ACC112 (cell line): ENCODE data around the gene SRRM2.

Experiments
- H2AFZ ChIP-seq: fragments of 200-600 bp; sonication (generic); one replicate; pipeline ENCODE4 v1.6.0; 2017; ENCODE audit warnings: antibody characterized with exemption, low read length; ENCODE audit not compliant: unreplicated experiment
- H3K27ac ChIP-seq: fragments of 200-600 bp; sonication (generic); 2 replicates; pipeline ENCODE4 v1.5.1; 2014; ENCODE audit warnings: low read depth, mild to moderate bottlenecking, antibody characterized with exemption, low read length, moderate library complexity
- H3K27me3 ChIP-seq: fragments of 200-600 bp; sonication (generic); 2 replicates; pipeline ENCODE4 v1.6.1; 2014; ENCODE audit warnings: mild to moderate bottlenecking, antibody characterized with exemption, low read length, moderate library complexity, mixed read lengths; ENCODE audit not compliant: insufficient read depth
- H3K36me3 ChIP-seq: fragments of 200-600 bp; sonication (generic); 2 replicates; pipeline ENCODE4 v1.6.1; 2016; ENCODE audit warnings: mild to moderate bottlenecking, antibody characterized with exemption, low read length, moderate library complexity, mixed read lengths; ENCODE audit not compliant: insufficient read depth
- H3K4me1 ChIP-seq: fragments of 200-600 bp; sonication (generic); one replicate; pipeline ENCODE4 v1.6.1; 2016; ENCODE audit warnings: low read length, mixed read lengths; ENCODE audit not compliant: insufficient read depth, unreplicated experiment, control insufficient read depth
- H3K4me3 ChIP-seq: fragments of 200-600 bp; sonication (generic); 2 replicates; pipeline ENCODE4 v1.5.1; 2014; ENCODE audit warnings: mild to moderate bottlenecking, low read depth, low read length
- H3K79me2 ChIP-seq: fragments of 200-600 bp; sonication (generic); one replicate; pipeline ENCODE4 v1.6.0; 2016; ENCODE audit warnings: low read length; ENCODE audit not compliant: control insufficient read depth, unreplicated experiment, insufficient read depth

SRRM2 gene

DNA sequence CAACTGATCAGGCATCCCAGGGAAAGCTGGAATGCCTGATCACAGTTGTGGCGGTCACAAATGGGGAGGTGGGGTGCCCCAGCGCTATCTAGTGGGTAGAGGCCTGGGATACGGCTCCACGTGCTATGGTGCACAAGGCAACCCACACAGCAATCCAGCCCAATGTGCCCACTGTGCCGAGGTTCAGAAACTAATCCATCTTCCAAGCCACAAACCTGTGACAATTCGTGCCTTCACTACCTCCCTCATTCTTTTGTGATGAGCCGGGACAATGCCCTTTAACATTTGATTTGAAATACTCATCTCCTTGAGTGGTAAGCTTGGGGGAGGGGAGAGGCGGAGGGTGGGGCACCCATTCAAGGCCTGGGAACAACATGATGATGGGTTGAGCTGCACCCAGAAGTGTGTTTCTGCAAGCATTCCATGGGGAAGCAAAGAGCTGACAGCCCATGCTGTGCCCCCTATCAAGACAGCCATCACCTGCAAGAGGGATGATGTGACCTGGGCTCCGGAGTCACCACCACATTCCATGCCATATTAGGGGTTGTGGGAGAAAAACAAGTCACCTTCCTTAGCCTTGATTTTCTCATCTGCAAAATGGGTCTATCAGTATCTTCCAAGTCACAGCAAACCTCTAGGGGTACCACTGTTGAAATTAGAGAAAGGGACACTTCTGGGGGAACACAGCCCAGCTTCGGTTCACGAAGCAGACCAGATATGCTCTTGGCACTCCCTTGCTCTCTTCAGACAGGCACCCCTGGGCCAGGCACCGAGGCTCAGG lies 20.9 kb downstream of the SRRM2 start:
- Histone ChIP-seq H3K27ac (peak overlapping the region; percentile 65), H2AFZ (no peak overlapping the region), H3K36me3 (peaks cover 27% of the 10 kb centered on the region; the same call in 1 of the 2 replicates), H3K4me1 (peaks cover 56% of the 10 kb centered on the region), H3K4me3 (no peak overlapping the region), H3K27me3 (no peaks in the 10 kb centered on the region), H3K79me2 (peaks cover 49% of the 10 kb centered on the region)

DNA sequence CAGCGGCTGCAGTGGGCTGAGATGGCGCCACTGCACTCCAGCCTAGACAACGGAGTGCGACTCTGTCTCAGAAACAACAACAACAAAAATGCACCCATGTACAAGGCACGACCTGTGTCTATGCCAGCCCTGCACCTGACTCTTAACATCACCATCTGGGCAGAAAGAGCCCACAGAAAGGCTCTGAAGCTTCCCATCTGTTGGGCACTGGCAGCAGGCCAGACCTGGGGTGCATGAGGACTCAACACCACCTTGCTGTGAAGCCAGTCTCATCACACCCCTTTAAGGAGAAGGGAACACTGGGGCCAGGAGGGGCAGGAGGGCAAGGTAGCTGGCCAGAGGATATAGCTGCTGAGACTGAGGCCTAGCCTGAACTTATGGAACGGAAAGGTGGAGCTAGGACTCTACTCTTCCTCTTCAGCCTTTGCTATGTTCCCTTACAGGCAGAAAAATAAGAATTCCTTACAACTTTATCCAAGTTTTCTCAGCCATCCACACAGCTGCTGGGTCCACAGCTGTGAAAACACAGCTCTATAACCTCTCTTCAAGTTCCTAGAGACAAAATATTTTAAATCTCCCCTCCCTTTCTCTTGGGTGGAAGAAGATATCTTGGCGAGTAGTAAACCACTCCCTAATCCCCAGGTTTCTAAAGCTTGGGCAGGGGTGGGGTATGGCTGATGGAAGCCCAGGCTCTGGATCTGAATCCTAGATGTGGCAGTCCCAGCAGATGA lies 21.9 kb downstream of the SRRM2 start:
- Histone ChIP-seq H3K79me2 (peaks cover 53% of the 10 kb centered on the region), H2AFZ (no peak overlapping the region), H3K27ac (peak overlapping the region; percentile 21), H3K4me1 (peaks cover 48% of the 10 kb centered on the region), H3K36me3 (peaks cover 21% of the 10 kb centered on the region; the same call in 1 of the 2 replicates), H3K27me3 (no peaks in the 10 kb centered on the region), H3K4me3 (peak overlapping the region; percentile 94; the same call in 1 of the 2 replicates)

- Histone ChIP-seq H3K36me3 (peaks cover 14% of the 10 kb centered on the region; the same call in 1 of the 2 replicates), H3K27ac (peak overlapping the region; percentile 30; the same call in 1 of the 2 replicates), H3K4me1 (peaks cover 39% of the 10 kb centered on the region), H2AFZ (no peak overlapping the region), H3K4me3 (peak overlapping the region; percentile 94), H3K27me3 (no peaks in the 10 kb centered on the region), H3K79me2 (peaks cover 53% of the 10 kb centered on the region)
Observed at GRCh38 chr16:2775131-2775716, 22.8 kb downstream of the SRRM2 start.

- Histone ChIP-seq H3K36me3 (peaks cover 9% of the 10 kb centered on the region; the same call in 1 of the 2 replicates), H3K4me1 (peaks cover 33% of the 10 kb centered on the region), H3K27me3 (no peaks in the 10 kb centered on the region), H3K4me3 (peak overlapping the region; percentile 94), H3K27ac (peak overlapping the region; percentile 55; the same call in 1 of the 2 replicates), H2AFZ (no peak overlapping the region), H3K79me2 (peaks cover 47% of the 10 kb centered on the region)
Observed at GRCh38 chr16:2775765-2776499, 23.5 kb downstream of the SRRM2 start.

GRCh38 chr16:2776500-2777139 lies 24.2 kb downstream of the SRRM2 start:
- Histone ChIP-seq H3K27ac (peak overlapping the region; percentile 55), H3K4me3 (peak overlapping the region; percentile 94), H3K27me3 (no peaks in the 10 kb centered on the region), H3K36me3 (peaks cover 9% of the 10 kb centered on the region; the same call in 1 of the 2 replicates), H2AFZ (no peak overlapping the region), H3K79me2 (peaks cover 40% of the 10 kb centered on the region), H3K4me1 (peaks cover 27% of the 10 kb centered on the region)

DNA sequence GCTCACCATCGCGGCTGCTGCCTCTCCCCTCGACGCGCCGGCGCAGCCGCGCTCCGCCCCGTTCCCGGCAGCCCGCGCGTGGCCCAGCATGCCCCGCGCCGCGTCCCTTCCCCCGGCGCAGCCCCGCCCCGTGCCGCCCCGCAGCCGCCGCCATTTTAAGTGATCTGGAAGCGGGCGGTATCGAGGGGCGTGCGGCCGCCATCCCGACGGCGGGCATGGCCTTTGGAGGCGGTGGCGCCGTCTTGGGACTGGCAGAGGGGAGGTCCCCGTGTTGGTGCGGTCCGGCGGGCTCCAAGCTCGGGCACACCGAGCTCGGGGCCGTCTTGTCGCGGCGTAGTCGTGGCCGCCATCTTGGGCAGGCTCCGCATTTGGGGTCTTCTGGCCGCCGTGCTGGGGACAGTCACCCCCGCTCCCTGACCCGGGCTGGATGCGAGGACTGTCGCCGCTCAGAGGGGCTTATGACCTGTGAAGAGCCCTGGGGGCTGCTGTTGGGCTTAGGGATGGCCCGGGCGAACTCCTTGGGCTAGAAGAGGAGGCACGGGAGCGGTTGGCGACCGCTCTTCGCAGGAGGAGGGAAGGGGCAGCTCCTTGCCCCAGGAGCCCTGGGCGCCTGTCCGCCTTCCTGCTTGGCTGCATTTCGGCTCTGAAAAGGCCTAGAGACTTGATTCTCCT lies 24.9 kb downstream of the SRRM2 start, which contains the start of gene ELOB:
Gene ELOB (minus strand): TSS at position 50 of the 672 bp plus-strand sequence. CDS start 41 bp downstream, at position 9.
- H3K36me3 ChIP-seq = peaks cover 9% of the 10 kb centered on the region; the same call in 1 of the 2 replicates
- H3K79me2 ChIP-seq = peaks cover 38% of the 10 kb centered on the region
- H2AFZ ChIP-seq = peak within 1 kb of the TSS; percentile 19
- H3K4me3 ChIP-seq = peak within 1 kb of the TSS; percentile 96
- no peaks in the 10 kb centered on the region for H3K27me3 ChIP-seq
- H3K27ac ChIP-seq = peak within 1 kb of the TSS; percentile 90
- H3K4me1 ChIP-seq = peaks cover 24% of the 10 kb centered on the region

DNA sequence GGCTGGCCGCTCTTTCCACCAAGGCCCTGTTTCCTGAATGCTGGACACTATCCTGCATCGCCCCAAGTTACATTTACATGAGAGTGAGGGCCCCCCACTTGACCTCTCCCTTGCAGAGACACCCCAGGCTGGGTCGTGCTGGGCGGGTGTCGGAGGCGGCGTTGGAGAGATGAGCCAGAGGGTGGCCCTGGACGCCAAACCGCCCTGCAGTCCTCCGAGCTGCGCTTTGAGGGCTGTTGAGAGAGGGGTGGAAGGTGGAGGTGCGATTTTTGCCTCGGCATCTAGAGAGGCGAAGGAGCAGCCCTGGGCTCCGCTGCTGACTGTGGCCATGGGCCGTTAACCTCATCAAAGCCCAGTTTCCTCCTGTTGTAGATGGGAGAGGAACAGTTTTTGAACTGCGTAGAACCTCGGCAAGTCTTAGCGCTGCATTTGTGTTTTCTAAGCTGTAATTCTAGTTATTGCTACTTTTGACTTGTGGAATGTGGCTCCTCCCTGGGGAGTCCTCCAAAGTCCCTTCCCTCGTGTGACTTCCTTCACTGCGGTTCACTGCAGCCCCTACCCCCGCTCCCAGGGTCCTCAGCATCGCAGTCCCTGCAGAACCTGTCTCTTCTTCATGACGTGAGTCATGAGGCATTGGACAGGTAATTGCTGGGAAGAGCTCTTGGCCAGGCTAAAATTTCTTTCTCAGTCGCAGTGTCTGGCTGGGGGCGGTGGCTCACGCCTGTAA lies 25.6 kb downstream of the SRRM2 start:
- Histone ChIP-seq H3K4me3 (peak overlapping the region; percentile 96), H3K4me1 (peaks cover 19% of the 10 kb centered on the region), H3K27me3 (no peaks in the 10 kb centered on the region), H2AFZ (no peak overlapping the region), H3K36me3 (peaks cover 9% of the 10 kb centered on the region; the same call in 1 of the 2 replicates), H3K27ac (peak overlapping the region; percentile 90), H3K79me2 (peaks cover 37% of the 10 kb centered on the region)

DNA sequence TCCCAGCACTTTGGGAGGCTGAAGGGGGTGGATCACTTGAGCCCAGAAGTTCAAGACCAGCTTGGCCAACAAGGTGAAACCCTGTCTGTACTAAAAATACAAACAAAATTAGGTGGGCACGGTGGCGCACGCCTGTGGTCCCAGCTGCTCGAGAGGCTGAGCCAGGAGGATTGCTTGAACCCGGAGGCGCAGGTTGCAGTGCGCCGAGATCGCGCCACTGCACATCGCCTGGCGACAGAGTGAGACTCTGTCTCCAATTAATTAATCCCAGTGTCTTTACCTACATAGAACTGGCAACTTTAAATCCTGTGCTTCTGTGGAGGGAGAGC lies 26.2 kb downstream of the SRRM2 start:
- no peaks in the 10 kb centered on the region for H3K27me3 ChIP-seq
- peaks cover 31% of the 10 kb centered on the region for H3K79me2 ChIP-seq
- no peak overlapping the region for H3K27ac ChIP-seq
- peaks cover 5% of the 10 kb centered on the region; the same call in 1 of the 2 replicates for H3K36me3 ChIP-seq
- H2AFZ ChIP-seq = no peak overlapping the region
- H3K4me3 ChIP-seq = peak overlapping the region; percentile 96
- peaks cover 13% of the 10 kb centered on the region for H3K4me1 ChIP-seq
